HEK293T (cell line): Measurements from ENCODE around the gene RNU5B-1.

ENCODE experiments used
- ARNT ChIP-seq: fragments of 450-650 bp; IDR thresholded peaks from 2 replicates; pipeline ENCODE4 v1.6.1; 2017; ENCODE audit warnings: mild to moderate bottlenecking
- BHLHE40 ChIP-seq: fragments of 450-650 bp; IDR thresholded peaks from 2 replicates; pipeline ENCODE4 v1.6.1; 2016; ENCODE audit warnings: mild to moderate bottlenecking, moderate library complexity, borderline replicate concordance
- CTBP1 ChIP-seq: fragments of 450-650 bp; IDR thresholded peaks from 2 replicates; pipeline ENCODE4 v1.6.1; 2016; ENCODE audit warnings: borderline replicate concordance
- ELF4 ChIP-seq: fragments of 450-650 bp; IDR thresholded peaks from 2 replicates; pipeline ENCODE4 v1.6.1; 2017; ENCODE audit warnings: antibody characterized with exemption
- FOXM1 ChIP-seq: fragments of 450-650 bp; IDR thresholded peaks from 2 replicates; pipeline ENCODE4 v1.6.1; 2017; ENCODE audit warnings: mild to moderate bottlenecking, borderline replicate concordance
- LEF1 ChIP-seq: fragments of 450-650 bp; IDR thresholded peaks from 2 replicates; pipeline ENCODE4 v1.6.1; 2017; ENCODE audit warnings: mild to moderate bottlenecking, borderline replicate concordance

DNA sequence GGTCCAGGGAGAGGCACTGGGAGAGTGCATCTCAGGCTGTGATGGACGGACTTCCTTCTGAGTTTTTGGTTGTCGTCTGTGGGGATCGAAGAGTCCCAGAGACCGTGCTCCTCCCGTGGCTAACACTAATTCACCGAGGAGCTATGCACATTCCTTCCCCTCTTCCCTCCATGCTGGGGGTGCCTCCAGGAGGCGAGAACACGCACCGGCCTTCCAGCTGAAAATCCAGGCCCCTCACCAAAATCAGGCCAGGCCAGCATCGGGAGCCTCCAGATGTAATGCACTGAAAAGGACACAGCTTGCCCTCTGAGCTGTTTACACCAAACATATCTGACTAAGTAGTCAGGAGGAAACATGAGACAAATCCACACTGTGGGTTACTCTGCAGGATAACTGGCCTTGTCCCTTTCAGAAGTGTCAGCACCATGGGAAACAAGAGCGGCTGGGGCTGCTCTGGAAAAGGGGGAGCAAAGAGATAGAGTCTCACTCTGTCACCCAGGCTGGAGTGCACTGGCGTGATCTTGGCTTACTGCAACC is 5.5 kb downstream of the RNU5B-1 start:
- no peak for TF ChIP-seq FOXM1
- TF ChIP-seq ELF4, result no peak
- no peak for TF ChIP-seq LEF1
- TF ChIP-seq CTBP1, result no peak
- no peak for TF ChIP-seq ARNT
- no peak for TF ChIP-seq BHLHE40
